Fibroblast of mammary gland (primary cell): Measurements from ENCODE around the gene CYSRT1.

Experiments used
- DNase-seq: peaks from one replicate; pipeline ENCODE4 v3.0.0-alpha.2; 2010; ENCODE audit warnings: low read depth
- H3K4me3 ChIP-seq: 2 replicates; pipeline ENCODE4 v1.5.1; 2011; ENCODE audit warnings: low read depth, mild to moderate bottlenecking, low read length, moderate library complexity; ENCODE audit not compliant: control insufficient read depth
- CTCF ChIP-seq: conservative IDR thresholded peaks from 2 replicates; pipeline ENCODE4 v1.5.1; 2011; ENCODE audit warnings: low read depth, low read length, inconsistent platforms; ENCODE audit not compliant: control insufficient read depth, insufficient read depth

The CYSRT1 gene

GRCh38 chr9:137227054-137227852 is 2.3 kb downstream of the CYSRT1 start, which contains the start of gene RNF224:
TSS of gene RNF224 (plus strand) at chr9:137227502. CDS start at chr9:137228336, 834 bp downstream.
- TF ChIP-seq CTCF = peak; percentile 69
- peak; percentile 63 for DNase-seq
- H3K4me3 ChIP-seq = no peak within 1 kb of the TSS

- TF ChIP-seq CTCF = no peak
- no peak for DNase-seq
These were observed 3.0 kb downstream of the CYSRT1 start for GRCh38 chr9:137227853-137228505.

GRCh38 chr9:137228506-137228967 is 3.6 kb downstream of the CYSRT1 start:
- H3K4me3 ChIP-seq = no peak overlapping the region
- TF ChIP-seq CTCF = no peak

More at GRCh38 chr9:137227853-137228505, 3.0 kb downstream of the CYSRT1 start:
- no peak overlapping the region for H3K4me3 ChIP-seq

DNA sequence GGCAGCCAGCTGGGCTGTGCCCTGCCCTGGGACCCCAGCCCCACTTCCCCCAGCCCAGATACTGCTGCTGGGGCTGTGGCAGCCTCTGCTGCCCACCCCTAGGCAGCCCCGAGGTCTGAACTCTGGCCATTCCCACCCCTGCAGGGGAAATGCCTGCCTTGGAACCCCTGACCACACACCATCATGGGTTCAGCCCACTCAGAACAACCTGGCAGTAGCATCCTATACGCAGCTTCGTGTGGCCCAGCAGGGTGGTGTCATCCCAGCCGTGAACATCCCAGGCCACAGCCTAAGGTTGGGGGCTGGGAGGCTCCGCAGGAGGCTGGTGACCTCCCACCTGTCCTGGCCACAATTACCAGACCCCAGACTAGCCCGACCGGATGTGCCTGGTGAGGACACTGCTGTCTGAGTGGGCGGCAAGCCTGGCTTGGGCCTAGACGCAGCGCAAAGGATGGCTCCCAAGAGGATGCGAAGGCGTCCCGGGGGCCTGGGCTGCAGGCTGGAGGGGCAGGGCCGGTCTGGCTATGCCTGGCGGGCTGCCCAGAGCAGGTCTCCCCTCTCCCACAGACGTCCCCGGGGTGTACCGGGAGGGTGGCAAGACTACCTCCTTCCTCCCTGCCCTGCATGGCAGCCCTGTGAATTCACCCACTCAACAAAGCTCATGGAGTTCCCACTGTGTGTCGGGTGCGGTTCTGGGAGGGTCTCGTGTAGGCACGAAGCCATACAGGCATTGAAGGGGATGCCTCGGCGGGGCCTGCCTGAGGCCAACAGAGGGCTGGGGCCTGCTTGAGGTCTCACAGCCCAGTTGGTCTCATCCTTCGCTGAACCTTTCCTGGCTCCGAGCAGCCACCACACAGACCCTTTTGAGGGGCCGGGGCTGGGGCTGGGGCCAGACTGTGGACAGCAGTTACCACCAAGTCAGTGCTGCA is 4.3 kb downstream of the CYSRT1 start:
- no peak overlapping the region for H3K4me3 ChIP-seq
- DNase-seq = no peak
- no peak for TF ChIP-seq CTCF

More at GRCh38 chr9:137228506-137228967, 3.6 kb downstream of the CYSRT1 start:
- no peak for DNase-seq

DNA sequence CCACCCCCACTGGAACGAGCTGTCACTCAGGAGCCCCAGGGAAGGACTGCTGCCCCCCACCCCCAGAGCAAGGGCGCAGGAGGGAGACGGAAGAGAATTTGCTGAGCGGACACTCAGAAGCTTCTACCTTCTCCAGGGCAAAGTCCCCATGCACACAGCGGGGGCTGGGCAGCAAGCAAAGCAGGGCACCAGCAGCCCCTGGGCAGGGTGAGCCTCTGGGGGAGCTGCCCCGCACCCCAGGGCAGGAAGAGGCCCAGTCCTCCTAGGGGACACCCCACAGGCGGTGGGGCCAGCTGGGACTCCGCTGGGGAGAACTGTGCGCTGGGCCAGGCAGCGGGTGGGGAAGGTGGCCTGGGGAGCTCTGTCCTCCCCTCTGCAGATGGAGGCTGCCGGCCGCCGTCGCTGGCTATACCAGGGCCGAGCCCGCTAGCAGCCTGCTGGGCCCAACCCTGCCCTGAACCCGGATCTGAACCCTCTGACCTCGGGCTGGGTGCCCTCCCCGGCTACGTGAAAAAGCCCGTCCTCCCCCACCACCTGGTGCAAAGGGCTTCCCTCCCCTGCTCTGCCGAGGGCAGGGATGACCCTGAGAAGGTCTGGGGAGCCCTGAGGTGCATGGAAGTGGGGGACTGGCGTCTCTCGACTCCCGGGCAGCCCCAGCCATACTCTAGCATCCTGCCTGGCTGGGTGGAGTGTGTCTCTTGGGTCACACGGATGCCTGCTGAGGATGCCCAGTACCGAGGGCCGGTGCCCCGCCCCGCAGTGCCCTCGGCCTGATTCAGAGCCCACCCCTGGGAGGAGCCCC is 5.1 kb downstream of the CYSRT1 start:
- no peak for DNase-seq
- TF ChIP-seq CTCF = no peak
- no peak overlapping the region for H3K4me3 ChIP-seq
